ENCODE data around the gene MYT1.

GRCh38 chr20:64216036-64216435 is 51.8 kb downstream of the MYT1 start:
- TF ChIP-seq CTCF (conservative IDR thresholded peaks at IDR 0.05), result no peak
- TF ChIP-seq ZFX (IDR thresholded peaks at IDR 0.05), result no peak
